ENCODE measurements around the gene BMP6.

BMP6 gene

DNA sequence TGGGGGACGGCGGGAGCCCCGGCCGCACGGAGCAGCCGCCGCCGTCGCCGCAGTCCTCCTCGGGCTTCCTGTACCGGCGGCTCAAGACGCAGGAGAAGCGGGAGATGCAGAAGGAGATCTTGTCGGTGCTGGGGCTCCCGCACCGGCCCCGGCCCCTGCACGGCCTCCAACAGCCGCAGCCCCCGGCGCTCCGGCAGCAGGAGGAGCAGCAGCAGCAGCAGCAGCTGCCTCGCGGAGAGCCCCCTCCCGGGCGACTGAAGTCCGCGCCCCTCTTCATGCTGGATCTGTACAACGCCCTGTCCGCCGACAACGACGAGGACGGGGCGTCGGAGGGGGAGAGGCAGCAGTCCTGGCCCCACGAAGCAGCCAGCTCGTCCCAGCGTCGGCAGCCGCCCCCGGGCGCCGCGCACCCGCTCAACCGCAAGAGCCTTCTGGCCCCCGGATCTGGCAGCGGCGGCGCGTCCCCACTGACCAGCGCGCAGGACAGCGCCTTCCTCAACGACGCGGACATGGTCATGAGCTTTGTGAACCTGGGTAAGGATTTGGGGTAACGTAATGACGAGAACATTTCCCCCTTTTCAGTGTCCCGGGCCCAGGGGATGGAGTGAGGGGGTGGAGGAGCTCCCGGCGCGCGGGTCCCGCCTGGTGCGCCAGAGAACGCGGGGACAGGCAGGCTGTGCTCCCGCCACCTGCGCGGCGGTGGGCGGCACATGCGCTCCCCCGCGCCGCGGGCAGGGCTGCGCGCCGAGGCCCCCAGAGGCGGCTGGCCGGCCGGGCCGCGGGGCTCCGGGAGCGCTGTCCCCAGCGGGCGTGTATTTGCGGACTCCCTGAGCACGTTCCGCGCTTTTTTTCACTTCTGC is 1.4 kb downstream of the BMP6 start:
- no peaks in the 10 kb centered on the region for H4K20me1 ChIP-seq (ENCODE audit: insufficient read depth, low read length)
- TF ChIP-seq, protein P1, sequence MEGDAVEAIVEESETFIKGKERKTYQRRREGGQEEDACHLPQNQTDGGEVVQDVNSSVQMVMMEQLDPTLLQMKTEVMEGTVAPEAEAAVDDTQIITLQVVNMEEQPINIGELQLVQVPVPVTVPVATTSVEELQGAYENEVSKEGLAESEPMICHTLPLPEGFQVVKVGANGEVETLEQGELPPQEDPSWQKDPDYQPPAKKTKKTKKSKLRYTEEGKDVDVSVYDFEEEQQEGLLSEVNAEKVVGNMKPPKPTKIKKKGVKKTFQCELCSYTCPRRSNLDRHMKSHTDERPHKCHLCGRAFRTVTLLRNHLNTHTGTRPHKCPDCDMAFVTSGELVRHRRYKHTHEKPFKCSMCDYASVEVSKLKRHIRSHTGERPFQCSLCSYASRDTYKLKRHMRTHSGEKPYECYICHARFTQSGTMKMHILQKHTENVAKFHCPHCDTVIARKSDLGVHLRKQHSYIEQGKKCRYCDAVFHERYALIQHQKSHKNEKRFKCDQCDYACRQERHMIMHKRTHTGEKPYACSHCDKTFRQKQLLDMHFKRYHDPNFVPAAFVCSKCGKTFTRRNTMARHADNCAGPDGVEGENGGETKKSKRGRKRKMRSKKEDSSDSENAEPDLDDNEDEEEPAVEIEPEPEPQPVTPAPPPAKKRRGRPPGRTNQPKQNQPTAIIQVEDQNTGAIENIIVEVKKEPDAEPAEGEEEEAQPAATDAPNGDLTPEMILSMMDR (IDR thresholded peaks at IDR 0.05; ENCODE audit: low read depth, low read length): no peak
- TF ChIP-seq EZH2phosphoT487 (IDR thresholded peaks at IDR 0.05; ENCODE audit: low read depth): no peak
- no peaks in the 10 kb centered on the region for H3K79me2 ChIP-seq (ENCODE audit: low read length)

DNA sequence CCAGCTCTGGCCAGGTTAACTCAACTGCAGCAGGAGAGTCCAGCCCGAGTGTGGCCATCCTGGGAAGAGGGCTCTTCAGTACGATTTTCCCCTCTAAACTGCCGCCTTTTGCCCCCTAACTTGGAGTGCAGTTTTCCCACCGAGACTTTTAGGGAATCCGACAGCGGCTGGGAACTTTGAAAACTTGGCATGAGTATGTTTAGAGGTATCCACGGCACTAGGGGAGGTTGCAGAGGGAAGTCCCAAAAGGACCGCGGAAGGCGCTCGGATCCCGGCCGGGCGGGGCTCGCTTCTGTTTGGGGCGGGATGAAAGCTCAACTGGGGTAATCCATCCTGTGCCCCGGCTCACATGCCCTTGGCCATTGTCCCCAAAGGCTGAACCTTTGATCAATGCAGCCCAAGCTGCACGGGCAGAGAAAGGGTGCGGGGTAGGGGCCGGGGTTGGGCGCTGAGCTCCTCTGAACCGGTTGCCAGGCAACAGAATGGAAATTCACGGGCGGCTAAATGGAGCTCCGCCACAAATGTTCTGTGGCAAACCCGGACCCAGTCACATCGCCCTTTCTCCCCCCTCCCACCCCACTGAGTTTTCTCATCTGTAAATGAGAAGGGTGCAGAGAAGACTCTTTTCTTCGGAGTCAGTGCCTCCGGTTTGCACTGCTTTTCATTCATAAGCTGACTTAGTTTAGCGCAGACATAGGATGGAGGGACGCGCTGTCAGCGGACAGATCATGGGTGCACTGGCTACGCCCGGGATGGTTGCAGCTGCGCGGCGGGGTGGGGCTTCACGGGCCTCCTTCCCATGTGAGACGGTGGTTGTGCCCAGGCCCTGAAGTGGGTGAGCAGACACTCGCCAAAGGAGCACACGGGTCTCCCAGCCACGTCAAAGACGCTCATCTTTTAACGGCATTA is 2.3 kb downstream of the BMP6 start:
- no peaks in the 10 kb centered on the region for H3K9me3 ChIP-seq (ENCODE audit: insufficient read depth, low read length)
- no peak for TF ChIP-seq EZH2phosphoT487 (IDR thresholded peaks at IDR 0.05; ENCODE audit: low read depth)
- TF ChIP-seq, protein P1 (IDR thresholded peaks at IDR 0.05; ENCODE audit: low read depth, low read length): no peak
- no peak overlapping the region for H3K27ac ChIP-seq (ENCODE audit: low read length)
- peaks cover 2% of the 10 kb centered on the region for H3K4me1 ChIP-seq (ENCODE audit: low read length)
- H2AFZ ChIP-seq (ENCODE audit: low read depth, low read length): no peak overlapping the region
- H3K9ac ChIP-seq (ENCODE audit: low read length): no peak overlapping the region
- H3K79me2 ChIP-seq (ENCODE audit: low read length): no peaks in the 10 kb centered on the region
- no peaks in the 10 kb centered on the region for H3K27me3 ChIP-seq (ENCODE audit: low read depth, low read length)
- no peak overlapping the region for H3K4me3 ChIP-seq (ENCODE audit: low read length)
- H3K36me3 ChIP-seq (replicated peaks; ENCODE audit: low read depth, low read length): no peaks in the 10 kb centered on the region
- H4K20me1 ChIP-seq (ENCODE audit: insufficient read depth, low read length): no peaks in the 10 kb centered on the region
- H3K4me2 ChIP-seq (ENCODE audit: low read length): no peak overlapping the region

More for the DNA sequence above, 1.4 kb downstream of the BMP6 start:
- Histone ChIP-seq H3K4me1 (ENCODE audit: low read length) (peaks cover 3% of the 10 kb centered on the region), H3K9ac (ENCODE audit: low read length) (no peak overlapping the region), H3K36me3 (replicated peaks; ENCODE audit: low read depth, low read length) (no peaks in the 10 kb centered on the region), H3K9me3 (ENCODE audit: insufficient read depth, low read length) (no peaks in the 10 kb centered on the region), H3K27me3 (ENCODE audit: low read depth, low read length) (no peaks in the 10 kb centered on the region), H3K4me2 (ENCODE audit: low read length) (no peak overlapping the region), H3K4me3 (ENCODE audit: low read length) (no peak overlapping the region), H2AFZ (ENCODE audit: low read depth, low read length) (no peak overlapping the region), H3K27ac (ENCODE audit: low read length) (no peak overlapping the region)

DNA sequence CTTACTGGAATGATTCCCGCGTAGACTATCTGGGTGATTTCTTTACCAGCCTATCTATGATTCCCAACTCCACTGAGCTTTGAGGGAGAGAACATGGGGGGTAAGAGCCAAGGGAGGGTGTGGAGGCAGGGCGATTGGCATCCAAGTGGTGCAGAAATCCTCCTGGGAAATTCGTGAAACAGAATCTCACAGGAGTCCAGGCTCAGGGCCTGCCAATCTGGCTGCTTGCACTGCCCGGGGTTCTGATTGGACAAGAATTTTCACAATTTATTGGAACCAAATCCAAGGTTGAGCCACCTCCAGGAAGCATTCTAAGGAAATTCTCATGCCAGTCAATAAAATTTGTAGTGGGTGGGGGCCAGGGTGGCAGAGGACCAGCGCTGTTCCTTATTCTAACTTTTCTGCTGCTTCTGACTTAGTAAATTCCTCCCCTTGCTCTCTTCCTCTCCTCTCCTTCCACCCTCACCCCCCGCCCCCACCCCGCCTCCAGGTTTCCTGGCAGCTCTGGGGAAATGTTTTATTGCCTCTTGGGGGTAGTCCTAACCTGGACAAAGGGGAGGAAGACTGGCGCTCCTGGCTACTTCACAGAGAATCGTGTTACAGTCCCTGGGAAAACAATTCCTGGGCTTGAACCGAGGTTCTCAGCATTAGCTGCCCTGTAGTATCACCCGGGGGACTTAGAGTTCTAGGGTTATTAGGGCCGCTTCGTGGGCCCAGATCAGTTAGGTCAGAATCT is 3.1 kb downstream of the BMP6 start:
- no peak overlapping the region for H3K27ac ChIP-seq (ENCODE audit: low read length)
- H3K4me1 ChIP-seq (ENCODE audit: low read length): no peaks in the 10 kb centered on the region; the same call in 1 of the 2 replicates
- H4K20me1 ChIP-seq (ENCODE audit: insufficient read depth, low read length): no peaks in the 10 kb centered on the region
- H3K36me3 ChIP-seq (replicated peaks; ENCODE audit: low read depth, low read length): no peaks in the 10 kb centered on the region
- H2AFZ ChIP-seq (ENCODE audit: low read depth, low read length): no peak overlapping the region
- no peaks in the 10 kb centered on the region for H3K9me3 ChIP-seq (ENCODE audit: insufficient read depth, low read length)
- H3K27me3 ChIP-seq (ENCODE audit: low read depth, low read length): no peaks in the 10 kb centered on the region
- no peak overlapping the region for H3K4me2 ChIP-seq (ENCODE audit: low read length)
- TF ChIP-seq, protein P1 (IDR thresholded peaks at IDR 0.05; ENCODE audit: low read depth, low read length): no peak
- TF ChIP-seq EZH2phosphoT487 (IDR thresholded peaks at IDR 0.05; ENCODE audit: low read depth): no peak
- no peak overlapping the region for H3K4me3 ChIP-seq (ENCODE audit: low read length)
- H3K79me2 ChIP-seq (ENCODE audit: low read length): no peaks in the 10 kb centered on the region
- no peak overlapping the region for H3K9ac ChIP-seq (ENCODE audit: low read length)

Data from OCI-LY3 (cell line).